A673 (cell line): ENCODE data around the gene ROBO3. TPM values are rescaled to one million over a fixed set of nuclear protein-coding genes. Genes with fewer than 3 reads are reported as not detected.

Source experiments
- BruUV-seq: library from RNA; stranded (reverse); fragments of 400-500 nt; replicated peaks from 2 replicates; lab custom pipeline; 2021; lab: Mats Ljungman, UMichigan
- CTCF ChIA-PET: fragments of 300-600 bp; sonication (Branson Sonifier 250); formaldehyde crosslinking; loops from one replicate; lab custom pipeline; 2022; ENCODE audit warnings: antibody characterized with exemption; lab: Charles Lee
- POLR2A ChIA-PET: fragments of 300-600 bp; sonication (Branson Sonifier 250); formaldehyde crosslinking; loops from one replicate; lab custom pipeline; 2022; ENCODE audit warnings: antibody characterized with exemption; ENCODE audit not compliant: low non-redundant PET; lab: Charles Lee
- DNase-seq: peaks from one replicate; pipeline ENCODE4 v3.0.0-alpha.2; 2015; ENCODE audit warnings: low spot score
- H3K27ac ChIP-seq: fragments of 200-600 bp; sonication (generic); 2 replicates; pipeline ENCODE4 v1.5.1; 2016; ENCODE audit warnings: mixed run types, low read depth, mild to moderate bottlenecking, mixed read lengths, antibody characterized with exemption, low read length; ENCODE audit not compliant: poor library complexity, severe bottlenecking
- H3K27me3 ChIP-seq: fragments of 200-600 bp; sonication (generic); replicated peaks from 2 replicates; pipeline ENCODE4 v1.6.1; 2017; ENCODE audit warnings: mixed run types, low read depth, mild to moderate bottlenecking, mixed read lengths, antibody characterized with exemption, low read length; ENCODE audit not compliant: insufficient read depth, poor library complexity
- H3K36me3 ChIP-seq: fragments of 200-600 bp; sonication (generic); 2 replicates; pipeline ENCODE4 v1.6.1; 2016; ENCODE audit warnings: mixed run types, mild to moderate bottlenecking, mixed read lengths, antibody characterized with exemption, low read length; ENCODE audit not compliant: insufficient read depth, poor library complexity, severe bottlenecking
- H3K4me1 ChIP-seq: fragments of 200-600 bp; sonication (generic); 2 replicates; pipeline ENCODE4 v1.6.1; 2017; ENCODE audit warnings: mixed run types, mild to moderate bottlenecking, mixed read lengths, antibody characterized with exemption, low read length; ENCODE audit not compliant: insufficient read depth, poor library complexity, severe bottlenecking
- H3K4me3 ChIP-seq: fragments of 200-600 bp; sonication (generic); 2 replicates; pipeline ENCODE4 v1.5.1; 2016; ENCODE audit warnings: low read depth, mixed run types, mild to moderate bottlenecking, mixed read lengths, low read length; ENCODE audit not compliant: poor library complexity, severe bottlenecking
- H3K9me3 ChIP-seq: fragments of 200-600 bp; sonication (generic); 2 replicates; pipeline ENCODE4 v1.6.1; 2016; ENCODE audit warnings: mixed run types, low read depth, mild to moderate bottlenecking, mixed read lengths, antibody characterized with exemption, low read length; ENCODE audit not compliant: poor library complexity, severe bottlenecking
- CTCF ChIP-seq: fragments of 300-800, 200-600 bp; sonication (generic); conservative IDR thresholded peaks from 2 replicates; pipeline ENCODE4 v1.5.1; 2017; ENCODE audit warnings: low read depth, mild to moderate bottlenecking, antibody characterized with exemption, low read length, moderate library complexity, mixed read lengths
- EZH2 ChIP-seq: fragments of 200-600 bp; sonication (generic); IDR thresholded peaks from 2 replicates; pipeline ENCODE4 v1.6.1; 2017; ENCODE audit warnings: borderline replicate concordance, low read depth, mild to moderate bottlenecking, mixed read lengths, antibody characterized with exemption, low read length; ENCODE audit not compliant: poor library complexity, severe bottlenecking
- intact Hi-C: fragments of 100-400 bp; cut with micrococcal nuclease; formaldehyde crosslinking; loops from one replicate; pipeline ENCODE4 v1.10.0; 2022; ENCODE audit not compliant: unreplicated experiment
- total RNA-seq: library from RNA; stranded (reverse); gene quantifications from 2 replicates; pipeline ENCODE4 v1.2.3, GENCODE V29; 2021

ROBO3 gene
- total RNA-seq, 1 experiment from 2014 or later, result 2.3 TPM

- DNase-seq, result no peak
- TF ChIP-seq CTCF (no peak), EZH2 (no peak)
- Histone ChIP-seq H3K4me1 (no peaks in the 10 kb centered on the region), H3K4me3 (no peak overlapping the region), H3K36me3 (no peaks in the 10 kb centered on the region), H3K27ac (no peak overlapping the region), H3K27me3 (no peaks in the 10 kb centered on the region), H3K9me3 (no peaks in the 10 kb centered on the region)
- POLR2A ChIA-PET, result no interaction called here
- CTCF ChIA-PET, result no interaction called here
- no TSS peak for BruUV-seq
- intact Hi-C loops, result no loop called here
Observed at GRCh38 chr11:124922831-124923230, 57.6 kb downstream of the ROBO3 start.

- H3K27me3 ChIP-seq, result no peaks in the 10 kb centered on the region
- no peak overlapping the region for H3K4me3 ChIP-seq
- ChIA-PET CTCF (no interaction called here), POLR2A (no interaction called here)
- no peaks in the 10 kb centered on the region for H3K4me1 ChIP-seq
- DNase-seq, result no peak
- TF ChIP-seq CTCF (no peak), EZH2 (no peak)
- BruUV-seq, result no TSS peak
- no peaks in the 10 kb centered on the region for H3K9me3 ChIP-seq
- H3K36me3 ChIP-seq, result no peaks in the 10 kb centered on the region
- intact Hi-C loops, result no loop called here
- no peak overlapping the region for H3K27ac ChIP-seq
Observed at GRCh38 chr11:124923296-124923695, 58.1 kb downstream of the ROBO3 start.

- TF ChIP-seq EZH2 (no peak), CTCF (no peak)
- no peaks in the 10 kb centered on the region for H3K9me3 ChIP-seq
- no peaks in the 10 kb centered on the region for H3K36me3 ChIP-seq
- ChIA-PET CTCF (no interaction called here), POLR2A (interaction anchor here (0.7 kb wide), 1 partner anchor 11 kb away, joined by 5 read pairs; no protein-coding TSS in a partner anchor)
- intact Hi-C loops, result no loop called here
- BruUV-seq, result no TSS peak
- H3K27ac ChIP-seq, result no peak overlapping the region
- no peak for DNase-seq
- H3K4me1 ChIP-seq, result no peaks in the 10 kb centered on the region
- no peak overlapping the region for H3K4me3 ChIP-seq
- H3K27me3 ChIP-seq, result no peaks in the 10 kb centered on the region
Observed at GRCh38 chr11:124928942-124929665, 63.9 kb downstream of the ROBO3 start.
